ENCODE data around the gene CCDC112.

Gene CCDC112, protein sequence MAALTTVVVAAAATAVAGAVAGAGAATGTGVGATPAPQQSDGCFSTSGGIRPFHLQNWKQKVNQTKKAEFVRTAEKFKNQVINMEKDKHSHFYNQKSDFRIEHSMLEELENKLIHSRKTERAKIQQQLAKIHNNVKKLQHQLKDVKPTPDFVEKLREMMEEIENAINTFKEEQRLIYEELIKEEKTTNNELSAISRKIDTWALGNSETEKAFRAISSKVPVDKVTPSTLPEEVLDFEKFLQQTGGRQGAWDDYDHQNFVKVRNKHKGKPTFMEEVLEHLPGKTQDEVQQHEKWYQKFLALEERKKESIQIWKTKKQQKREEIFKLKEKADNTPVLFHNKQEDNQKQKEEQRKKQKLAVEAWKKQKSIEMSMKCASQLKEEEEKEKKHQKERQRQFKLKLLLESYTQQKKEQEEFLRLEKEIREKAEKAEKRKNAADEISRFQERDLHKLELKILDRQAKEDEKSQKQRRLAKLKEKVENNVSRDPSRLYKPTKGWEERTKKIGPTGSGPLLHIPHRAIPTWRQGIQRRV

DNA sequence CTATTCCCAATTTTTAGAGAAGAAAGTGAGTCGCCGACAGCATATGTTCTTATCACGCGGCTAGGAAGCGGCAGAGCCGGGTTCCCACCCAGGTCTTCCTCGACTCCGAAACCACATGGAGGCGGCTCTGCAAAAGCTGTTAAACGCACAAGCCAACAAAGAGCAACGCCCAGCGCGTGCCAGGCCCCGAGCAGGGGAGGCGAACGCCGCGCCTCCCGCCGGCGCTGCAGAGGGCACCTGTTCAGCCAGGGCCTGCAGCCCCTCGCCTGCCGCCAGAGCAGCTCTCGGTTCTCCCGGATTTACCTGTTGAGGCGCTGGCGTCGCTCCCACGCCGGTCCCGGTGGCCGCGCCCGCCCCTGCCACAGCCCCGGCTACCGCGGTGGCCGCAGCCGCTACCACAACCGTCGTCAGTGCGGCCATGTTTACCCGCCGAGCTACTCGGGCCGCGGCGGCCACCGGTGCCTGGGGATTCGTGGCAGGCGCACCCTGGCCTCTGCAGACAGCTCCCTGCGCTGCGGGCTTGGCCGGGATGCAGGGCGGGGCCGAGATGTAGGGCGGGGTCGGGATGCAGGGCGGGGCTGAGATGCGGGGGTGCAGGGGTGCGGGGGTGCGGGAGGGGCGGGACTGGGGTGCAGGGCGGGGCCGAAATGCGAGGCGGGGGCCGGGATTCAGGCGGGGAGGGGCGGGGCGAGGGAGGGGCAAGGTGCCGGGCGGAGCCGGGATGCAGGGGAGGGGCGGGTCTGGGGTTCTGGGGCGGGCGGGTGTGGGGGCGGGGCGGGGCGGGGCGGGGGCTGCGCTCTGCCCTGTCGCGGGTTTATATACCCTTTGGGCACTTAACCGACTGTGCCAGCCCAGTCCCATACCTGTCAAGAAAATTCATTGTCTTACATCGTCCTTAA, at the start of gene CCDC112:
Gene CCDC112, minus strand, starts transcription at position 531 of the 899 bp plus-strand sequence. Its CDS starts 111 bp downstream, at position 420.
- peak within 1 kb of the TSS; percentile 67 for H3K4me3 ChIP-seq (ENCODE audit: low read depth, low read length)
- in situ Hi-C loops (cut with HindIII; ENCODE audit: low pct_ligation_motif_present, low sequenced_read_pairs) = no loop called here
- DNase-seq = peak; percentile 56
- H3K27me3 ChIP-seq (replicated peaks) = no peaks in the 10 kb centered on the region
- no peak for TF ChIP-seq CTCF (IDR thresholded peaks at IDR 0.05; ENCODE audit: low read depth, low read length, missing control alignments)
- H3K36me3 ChIP-seq (replicated peaks) = no peaks in the 10 kb centered on the region
- H3K27ac ChIP-seq = peak within 1 kb of the TSS; percentile 62

DNA sequence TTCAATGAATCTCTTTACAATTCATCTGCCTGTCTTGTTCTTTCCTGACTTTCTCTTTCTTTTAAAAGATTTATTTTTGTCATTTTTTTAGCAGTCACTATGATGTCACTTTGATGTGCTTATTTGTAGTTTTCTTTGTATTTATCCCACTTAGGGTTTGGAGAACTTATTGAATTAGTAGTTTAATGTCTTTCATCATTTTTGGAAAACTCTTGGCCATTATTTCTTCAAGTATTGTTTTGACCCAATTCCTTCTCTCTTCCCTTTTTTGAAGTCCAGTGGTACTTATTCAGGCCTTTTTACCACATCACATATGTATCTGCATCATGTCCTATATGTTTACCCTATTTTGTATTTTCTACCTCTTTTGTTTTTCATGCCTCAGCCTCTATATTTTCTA, 48.9 kb upstream of the CCDC112 start:
- Histone ChIP-seq H3K27me3 (replicated peaks) (no peaks in the 10 kb centered on the region), H3K27ac (no peak overlapping the region), H3K4me3 (ENCODE audit: low read depth, low read length) (no peak overlapping the region), H3K36me3 (replicated peaks) (no peaks in the 10 kb centered on the region)
- in situ Hi-C loops (cut with HindIII; ENCODE audit: low pct_ligation_motif_present, low sequenced_read_pairs) = no loop called here
- no peak for TF ChIP-seq CTCF (IDR thresholded peaks at IDR 0.05; ENCODE audit: low read depth, low read length, missing control alignments)
- DNase-seq = no peak

GRCh38 chr5:115343855-115344254, 47.4 kb upstream of the CCDC112 start:
- DNase-seq = peak; percentile 70
- in situ Hi-C loops (cut with HindIII; ENCODE audit: low pct_ligation_motif_present, low sequenced_read_pairs) = no loop called here
- peak overlapping the region; percentile 27 for H3K27ac ChIP-seq

GRCh38 chr5:115342590-115343377, 46.3 kb upstream of the CCDC112 start:
- H3K27ac ChIP-seq = no peak overlapping the region
- H3K4me3 ChIP-seq (ENCODE audit: low read depth, low read length) = no peak overlapping the region
- no peaks in the 10 kb centered on the region for H3K27me3 ChIP-seq (replicated peaks)
- no peak for DNase-seq
- TF ChIP-seq CTCF (IDR thresholded peaks at IDR 0.05; ENCODE audit: low read depth, low read length, missing control alignments) = no peak
- H3K36me3 ChIP-seq (replicated peaks) = no peaks in the 10 kb centered on the region
- in situ Hi-C loops (cut with HindIII; ENCODE audit: low pct_ligation_motif_present, low sequenced_read_pairs) = no loop called here

More at GRCh38 chr5:115343855-115344254, 47.4 kb upstream of the CCDC112 start:
- H3K36me3 ChIP-seq (replicated peaks) = no peaks in the 10 kb centered on the region
- no peaks in the 10 kb centered on the region for H3K27me3 ChIP-seq (replicated peaks)
- no peak overlapping the region for H3K4me3 ChIP-seq (ENCODE audit: low read depth, low read length)
- TF ChIP-seq CTCF (IDR thresholded peaks at IDR 0.05; ENCODE audit: low read depth, low read length, missing control alignments) = no peak

GRCh38 chr5:115341745-115342144, 45.3 kb upstream of the CCDC112 start:
- Histone ChIP-seq H3K36me3 (replicated peaks) (no peaks in the 10 kb centered on the region), H3K4me3 (ENCODE audit: low read depth, low read length) (no peak overlapping the region), H3K27me3 (replicated peaks) (no peaks in the 10 kb centered on the region), H3K27ac (no peak overlapping the region)
- in situ Hi-C loops (cut with HindIII; ENCODE audit: low pct_ligation_motif_present, low sequenced_read_pairs) = no loop called here
- TF ChIP-seq CTCF (IDR thresholded peaks at IDR 0.05; ENCODE audit: low read depth, low read length, missing control alignments) = no peak
- DNase-seq = no peak
